Heart left ventricle (tissue), 16 donors: Measurements from ENCODE around the gene HRAS. TPM values are rescaled to one million over a fixed set of nuclear protein-coding genes. Genes with fewer than 3 reads are reported as not detected.

Experiments
- ATAC-seq, 4 donors: fragments of 200-7000 bp; cut with Tn5 transposase; one replicate each; pipeline ENCODE4 v1.9.1; 2020 to 2022; ENCODE audit warnings: moderate library complexity in 4 of 4, mild to moderate bottlenecking in 3 of 4, moderate number of reproducible peaks in 1 of 4
- DNase-seq, 5 donors: peaks; one replicate each; pipeline ENCODE4 v3.0.0-alpha.2; 2020
- H3K27ac ChIP-seq, 12 donors: fragments of 200-600 bp; sonication (generic) in 4 of 12; one replicate each; pipeline versions ENCODE4 v1.5.0 to v1.8.0; 2016 to 2022; ENCODE audit warnings: mild to moderate bottlenecking in 2 of 12
- H3K27me3 ChIP-seq, 9 donors: fragments of 200-600 bp; sonication (generic) in 2 of 9; one replicate each; pipeline versions ENCODE4 v1.5.1 to v1.8.0; 2016 to 2022; ENCODE audit warnings: mild to moderate bottlenecking in 3 of 9
- H3K36me3 ChIP-seq, 9 donors: fragments of 200-600 bp; sonication (generic) in 2 of 9; one replicate each; pipeline versions ENCODE4 v1.5.0 to v1.8.0; 2018 to 2022; ENCODE audit warnings: mild to moderate bottlenecking in 2 of 9
- H3K4me1 ChIP-seq, 12 donors: fragments of 200-600 bp; sonication (generic) in 4 of 12; one replicate each; pipeline versions ENCODE4 v1.5.0 to v1.8.0; 2016 to 2022; ENCODE audit warnings: mild to moderate bottlenecking in 3 of 12
- H3K4me3 ChIP-seq, 12 donors: fragments of 200-600 bp; sonication (generic) in 4 of 12; one replicate each; pipeline versions ENCODE4 v1.5.0 to v1.8.0; 2017 to 2022; ENCODE audit warnings: mild to moderate bottlenecking in 9 of 12, moderate library complexity in 4 of 12
- H3K9me3 ChIP-seq, 12 donors: fragments of 200-600 bp; sonication (generic) in 4 of 12; one replicate each; pipeline versions ENCODE4 v1.5.0 to v1.8.0; 2016 to 2022; ENCODE audit warnings: mild to moderate bottlenecking in 1 of 12
- CTCF ChIP-seq, 12 donors: fragments of 200-600 bp; sonication (generic) in 4 of 12; IDR thresholded peaks; one replicate each; pipeline versions ENCODE4 v1.5.0 to v1.8.0; 2018 to 2022; ENCODE audit warnings: antibody characterized with exemption in 12 of 12, mild to moderate bottlenecking in 5 of 12
- POLR2A ChIP-seq, 2 donors: fragments of 450-650 bp; IDR thresholded peaks; one replicate each; pipeline ENCODE4 v1.6.1; 2017; ENCODE audit warnings: antibody characterized with exemption in 2 of 2, mild to moderate bottlenecking in 2 of 2, moderate library complexity in 2 of 2
- WGBS, 4 donors: extraction: QIAGEN DNeasy Blood & Tissue Kit in 2 of 4; methylation state at CpG; one replicate each; pipeline versions ENCODE4 v1.1.5 to v1.1.7; 2013 to 2018; 5-methylcytosine and 5-hydroxymethylcytosine counted together
- intact Hi-C, 10 donors: fragments of 100-400 bp; cut with DNase I; formaldehyde crosslinking; loops; one replicate each; pipeline versions ENCODE4 v1.11.1 to v1.14.2; 2022
- polyA plus RNA-seq, 2 donors: library from polyadenylated mRNA; stranded (reverse); fragments of 200-250 nt; gene quantifications; one replicate each; pipeline ENCODE4 v1.2.3, GENCODE V29; 2013
- total RNA-seq, 9 donors: library from RNA; depleted of rRNA in 2 of 9; stranded (reverse); fragments of >200 nt in 2 of 9; fragmentation: NEBNext Ultra II Directional in 3 of 9; extraction: Animal tissue kit (Norgen Biotek cat#: 25700) in 3 of 9; gene quantifications; one replicate each; pipeline versions ENCODE4 v1.1.0 to v1.2.4, GENCODE V29; 2016 to 2023
- donor health status: ischemic (EF 13 %, LVEDD 7.1; RV severe dilation, severe dysfunction).
- donor health status: healthy with polysubstance abuse.
- donor health status: DM: no; HTN: yes; CAD: no.
- donor health status: DM: no; HTN: no; CAD: no.
- donor health status: ischemic (EF 25% LVEDD 6.9; RV normal size, moderate dysfunction).
- donor health status: ischemic (EF 25% LVEDD 5.7; RV mildly dilated, moderate dysfunction).
- donor health status: healthy.
- donor health status: DM: yes; HTN: yes; CAD: no.
- donor health status: ischemic (EF 35%, LVEDD 5.7; RV mildly dilated, moderate dysfunction).
- donor health status: nonischemic (EF 11% LVEDD 7.7; RV severe dilation, severe dysfunction).
- donor health status: DM: yes; HTN: yes; CAD: no.
- donor health status: PGD.
- donor health status: ischemic (EF 29% LVEDD 5.4; RV normal size, mild dysfunction).
- donor health status: nonischemic (EF 23%, LVEDD 6.1; RV moderate dilation, normal function).

The HRAS gene
- total and polyA plus RNA-seq, 11 donors = 44.0 to 99.3 (median 59.8) TPM

- no peak for ATAC-seq
- TF ChIP-seq POLR2A (IDR thresholded peaks at IDR 0.05) = no peak
- no peak for TF ChIP-seq CTCF (IDR thresholded peaks at IDR 0.05)
- no peak overlapping the region for H3K27ac ChIP-seq
- WGBS, 4 donors = 60 to 92% (median 88%) methylated on average over 1 to 5 of the region's 5 CpGs
- H3K4me3 ChIP-seq = no peak overlapping the region
- no peaks in the 10 kb centered on the region for H3K36me3 ChIP-seq
- no peak for DNase-seq
- peaks cover 0 to 16% (median 11%) of the 10 kb centered on the region in 12 donors for H3K4me1 ChIP-seq
- H3K9me3 ChIP-seq = no peaks in the 10 kb centered on the region
- intact Hi-C loops = loop anchor here in 1 of 10 donors (5.0 kb wide), 1 partner anchor 177 kb away; no protein-coding TSS in a partner anchor
- peaks cover 12 to 49% (median 29%) of the 10 kb centered on the region in 9 donors for H3K27me3 ChIP-seq
Observed at GRCh38 chr11:550746-551085, 15.3 kb upstream of the HRAS start.

GRCh38 chr11:550021-550745 is 14.8 kb upstream of the HRAS start:
- H3K9me3 ChIP-seq = no peaks in the 10 kb centered on the region
- no peak overlapping the region for H3K27ac ChIP-seq
- H3K4me3 ChIP-seq = no peak overlapping the region
- no peak for ATAC-seq
- peaks cover 0 to 11% (median 6%) of the 10 kb centered on the region in 12 donors for H3K4me1 ChIP-seq
- H3K36me3 ChIP-seq = no peaks in the 10 kb centered on the region
- no peak for DNase-seq
- no peak for TF ChIP-seq POLR2A (IDR thresholded peaks at IDR 0.05)
- TF ChIP-seq CTCF (IDR thresholded peaks at IDR 0.05) = no peak
- H3K27me3 ChIP-seq = peaks cover 7 to 44% (median 24%) of the 10 kb centered on the region in 9 donors
- WGBS, 4 donors = 92 to 96% (median 96%) methylated on average over 17 to 25 of the region's 25 CpGs
- intact Hi-C loops = loop anchor here in 1 of 10 donors (5.0 kb wide), 1 partner anchor 177 kb away; no protein-coding TSS in a partner anchor

- no peak overlapping the region for H3K27ac ChIP-seq
- WGBS, 4 donors = 74 to 87% (median 80%) methylated on average over 25 to 32 of the region's 32 CpGs
- no peak for TF ChIP-seq CTCF (IDR thresholded peaks at IDR 0.05)
- TF ChIP-seq POLR2A (IDR thresholded peaks at IDR 0.05) = no peak
- no peaks in the 10 kb centered on the region for H3K36me3 ChIP-seq
- no peak for ATAC-seq
- H3K4me3 ChIP-seq = no peak overlapping the region
- intact Hi-C loops = no loop called here
- peaks cover under 1 to 33% (median 13%) of the 10 kb centered on the region in 9 donors for H3K27me3 ChIP-seq
- DNase-seq = peak in 1 of 5 donors; percentile 16
- no peaks in the 10 kb centered on the region for H3K9me3 ChIP-seq
- H3K4me1 ChIP-seq = no peaks in the 10 kb centered on the region
Observed at GRCh38 chr11:548700-549603, 13.6 kb upstream of the HRAS start.

GRCh38 chr11:545171-545570 is 9.8 kb upstream of the HRAS start:
- Histone ChIP-seq H3K4me1 (no peaks in the 10 kb centered on the region), H3K36me3 (no peaks in the 10 kb centered on the region), H3K9me3 (no peaks in the 10 kb centered on the region), H3K27ac (no peak overlapping the region), H3K27me3 (peaks cover 0 to 3% (median 0%) of the 10 kb centered on the region in 9 donors), H3K4me3 (no peak overlapping the region)
- ATAC-seq = no peak
- WGBS, 4 donors = 73 to 85% (median 81%) methylated on average over 6 to 11 of the region's 11 CpGs
- TF ChIP-seq CTCF (IDR thresholded peaks at IDR 0.05) = no peak
- TF ChIP-seq POLR2A (IDR thresholded peaks at IDR 0.05) = no peak
- peak in 2 of 5 donors; percentile 7 to 49 for DNase-seq
- intact Hi-C loops = no loop called here
